Measurements from ENCODE around the gene SPATA25.
"Not testable (repeated sequence)": the region's sequence is repeated elsewhere in the genome, so short reads cannot be mapped to it uniquely, and the experiment has no call there.

Gene SPATA25

DNA sequence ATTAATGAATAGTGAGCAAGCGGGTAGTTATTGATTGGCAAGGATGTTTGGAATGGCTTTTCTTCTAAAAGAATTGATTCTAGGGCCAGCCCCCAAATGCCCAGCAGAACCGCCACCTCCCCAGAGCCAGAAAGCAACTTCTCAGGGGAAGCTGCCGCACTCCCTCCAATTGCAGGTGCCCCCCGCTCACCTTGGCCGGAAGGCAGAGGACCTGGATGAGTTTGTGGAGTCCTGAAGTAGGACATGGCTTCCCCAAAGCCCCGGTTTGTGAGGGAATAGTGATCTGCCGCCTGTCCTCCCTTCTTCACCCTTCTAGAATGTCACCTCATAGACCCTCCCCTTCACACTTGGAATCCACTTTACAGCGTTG lies at the start of gene SPATA25:
Gene SPATA25 (minus strand): TSS at position 277 of the 370 bp plus-strand sequence. CDS start 32 bp downstream, at position 245.
- DNase-seq: no peak

DNA sequence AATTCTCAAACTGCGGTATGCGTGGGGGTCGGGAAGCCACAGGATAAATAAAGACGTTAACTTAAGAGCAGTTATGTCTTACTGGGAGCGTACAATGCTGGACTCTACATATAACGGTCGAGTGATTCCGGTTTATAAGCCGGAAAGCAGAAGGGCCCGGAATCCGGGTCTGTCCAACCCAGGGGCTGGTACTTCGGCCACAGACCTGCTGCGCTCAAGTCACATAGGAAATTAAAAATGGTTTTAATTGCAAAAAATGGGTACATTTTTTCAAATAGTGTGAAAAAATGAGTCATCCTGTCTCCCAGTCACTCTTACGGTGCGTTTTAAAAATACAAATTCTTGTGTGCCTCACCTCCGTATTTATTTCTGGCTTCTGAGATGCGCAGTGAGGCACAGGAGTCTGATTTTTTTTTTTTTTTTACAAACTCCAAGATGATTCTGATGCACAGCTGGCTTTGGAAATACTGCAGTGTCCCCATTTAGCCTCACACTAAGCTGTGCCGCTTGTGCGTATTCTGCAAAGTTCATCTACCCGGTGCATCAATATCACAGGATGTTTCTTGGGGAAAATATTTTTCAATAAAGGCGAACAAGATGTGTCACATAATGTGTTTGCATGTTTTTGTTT lies 48.1 kb upstream of the SPATA25 start:
- no peak for DNase-seq

GRCh38 chr20:45934586-45935415 lies 47.4 kb upstream of the SPATA25 start, which contains the start of gene PCIF1:
TSS of gene PCIF1 (plus strand) at chr20:45934683. CDS start at chr20:45939000, 4,317 bp downstream.
- peak; percentile 95 for DNase-seq

DNA sequence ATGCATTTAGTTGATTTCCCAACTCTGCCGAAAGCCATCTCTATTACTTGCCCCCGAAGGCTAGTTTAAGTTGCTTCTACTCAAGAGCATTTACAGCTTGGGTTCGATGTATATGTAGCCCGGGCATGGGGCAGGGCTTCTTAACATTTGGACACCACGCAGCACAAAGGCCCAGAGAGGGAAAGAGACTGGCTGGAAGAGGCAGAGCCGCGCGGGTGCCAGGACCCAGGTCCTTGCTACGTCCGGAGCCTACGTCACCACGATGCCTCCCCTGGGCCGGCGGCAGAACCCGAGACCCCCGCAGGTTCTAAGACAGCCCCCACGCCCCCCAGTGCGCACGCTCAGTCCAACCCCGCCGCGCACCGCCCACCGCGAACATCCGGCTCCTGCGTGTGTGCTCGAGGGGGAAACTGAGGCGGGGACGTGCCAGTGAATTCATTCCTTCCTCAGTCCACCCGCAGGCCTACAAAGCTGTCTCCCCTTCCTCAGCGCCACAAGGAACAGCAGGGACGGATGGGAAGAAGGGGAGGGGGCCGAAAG lies 46.7 kb upstream of the SPATA25 start:
- DNase-seq: peak; percentile 78

DNA sequence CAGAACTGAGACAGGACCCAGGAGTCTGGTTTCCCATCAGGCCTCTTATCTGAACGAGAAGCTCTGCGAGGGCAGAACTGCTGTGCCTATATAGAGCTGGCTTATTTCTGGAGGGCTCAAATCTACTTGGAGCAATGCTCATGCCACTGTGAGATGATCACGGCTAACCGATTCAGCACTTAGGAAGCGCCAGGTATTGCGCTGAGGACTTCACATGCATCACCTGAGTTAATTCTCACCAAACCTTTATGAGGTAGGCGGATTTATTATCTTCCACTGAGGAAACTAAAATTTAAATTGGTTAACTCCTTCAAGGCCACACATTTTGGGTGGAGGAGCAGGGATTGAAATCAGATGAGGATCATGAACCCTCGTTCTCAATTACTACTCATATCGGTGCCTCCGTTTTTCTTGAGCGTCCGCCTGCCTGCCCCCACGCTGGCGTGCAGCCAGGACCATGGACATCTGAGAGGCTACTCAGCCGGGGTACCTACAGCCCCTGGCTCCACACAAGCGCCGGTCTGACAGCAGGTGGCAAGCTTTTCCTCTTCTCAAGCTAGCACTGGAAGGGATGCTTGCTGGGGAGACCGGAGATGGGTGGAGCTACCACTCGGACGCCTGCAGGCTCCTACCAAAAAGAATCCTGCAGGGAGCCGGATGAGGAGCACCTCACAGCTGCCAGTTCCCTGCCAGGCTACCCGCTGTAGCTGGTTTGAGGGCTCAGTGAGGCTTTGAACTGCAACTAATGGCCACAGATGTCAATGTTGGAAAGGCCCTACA lies 46.0 kb upstream of the SPATA25 start:
- DNase-seq: peak; percentile 93

- not testable (repeated sequence) for DNase-seq
Measured at GRCh38 chr20:45931680-45932079, 44.3 kb upstream of the SPATA25 start.

GRCh38 chr20:45927071-45927878 lies 39.9 kb upstream of the SPATA25 start:
- no peak for DNase-seq

DNA sequence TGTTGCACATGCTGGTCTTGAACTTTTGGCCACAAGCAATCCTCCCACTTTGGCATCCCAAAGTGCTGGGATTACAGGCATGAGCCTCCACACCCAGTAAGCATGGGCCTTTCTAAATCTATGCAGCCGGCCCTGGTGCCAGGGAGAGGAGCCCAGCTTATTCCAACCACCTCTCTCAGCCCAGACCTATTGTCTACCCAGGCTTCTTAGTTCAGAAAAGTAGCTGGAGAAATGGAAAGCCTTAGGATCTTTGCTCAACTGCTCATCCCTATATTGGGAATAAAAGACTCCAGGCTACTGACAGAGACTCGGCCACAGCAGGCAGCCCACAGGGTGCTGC lies 39.3 kb upstream of the SPATA25 start:
- no peak for DNase-seq

DNA sequence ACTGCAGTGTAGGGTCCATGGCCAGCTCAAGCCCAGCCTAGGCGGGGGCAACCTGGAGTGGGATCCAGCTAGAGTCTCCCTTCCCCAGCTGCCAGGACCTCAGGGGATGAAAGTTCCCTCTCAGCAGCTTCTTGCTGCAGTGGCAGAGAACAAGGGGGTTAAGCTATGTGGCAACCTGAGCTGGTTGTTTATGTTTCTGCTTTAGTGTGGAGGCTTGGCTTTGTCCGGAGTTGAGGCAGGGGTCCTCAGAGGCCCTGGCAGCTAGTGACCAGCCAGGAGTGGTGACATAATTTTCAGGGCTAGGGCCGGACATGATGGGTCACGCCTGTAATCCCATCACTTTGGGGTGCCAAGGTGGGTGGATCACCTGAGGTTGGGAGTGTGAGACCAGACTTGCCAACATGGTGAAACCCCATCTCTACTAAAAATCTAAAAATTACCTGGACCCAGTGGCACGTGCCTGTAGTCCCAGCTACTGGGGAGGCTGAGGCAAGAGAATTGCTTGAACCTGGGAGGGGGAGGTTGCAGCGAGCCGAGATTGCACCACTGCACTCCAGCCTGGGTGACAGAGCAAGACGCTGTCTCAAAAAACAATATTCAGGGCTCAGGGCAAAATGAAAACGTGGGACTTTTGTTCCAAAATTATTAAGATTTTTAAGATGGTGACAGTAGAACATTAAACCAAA lies 38.5 kb upstream of the SPATA25 start:
- DNase-seq: no peak

GRCh38 chr20:45924391-45925261 lies 37.2 kb upstream of the SPATA25 start:
- DNase-seq: no peak

DNA sequence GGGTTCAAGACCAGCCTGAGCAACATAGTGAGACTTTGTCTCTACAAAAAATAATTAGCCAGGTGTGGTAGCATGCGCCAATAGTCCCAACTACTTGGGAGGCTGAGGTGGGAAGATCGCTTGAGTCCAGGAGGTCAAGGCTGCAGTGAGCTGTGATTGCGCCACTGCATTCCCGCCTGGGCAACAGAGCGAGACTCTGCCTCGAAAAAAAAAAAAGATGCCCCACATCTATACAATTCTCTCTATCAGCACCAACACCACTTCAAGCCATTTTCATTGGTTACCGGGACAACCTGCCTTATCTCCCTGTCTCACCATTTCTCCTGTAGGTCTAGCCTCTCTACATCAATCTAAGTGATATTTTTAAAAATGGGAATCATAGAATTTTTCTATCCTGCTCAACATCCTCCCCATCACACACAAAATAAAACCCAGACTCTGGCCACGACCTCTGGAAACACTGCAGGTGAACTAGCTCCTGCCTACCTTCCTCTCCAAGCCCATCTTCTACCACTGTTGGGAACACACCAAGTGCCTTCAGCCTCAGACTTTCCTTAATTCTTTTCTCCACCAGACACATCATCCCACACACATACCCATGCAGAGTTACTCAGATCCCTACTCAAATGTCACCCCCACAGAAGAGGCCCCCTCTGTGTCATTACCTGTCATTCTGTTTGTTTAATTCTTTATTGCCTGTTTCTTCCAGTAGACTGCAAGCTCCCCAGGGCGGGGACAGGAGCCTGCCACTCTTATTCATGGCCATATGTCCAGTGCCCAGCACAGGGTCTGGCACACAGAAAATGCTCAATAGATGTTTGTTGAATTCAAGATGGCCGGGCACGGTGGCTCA lies 34.1 kb upstream of the SPATA25 start:
- no peak for DNase-seq

- DNase-seq: no peak
Measured at GRCh38 chr20:45920462-45921336, 33.3 kb upstream of the SPATA25 start.

DNA sequence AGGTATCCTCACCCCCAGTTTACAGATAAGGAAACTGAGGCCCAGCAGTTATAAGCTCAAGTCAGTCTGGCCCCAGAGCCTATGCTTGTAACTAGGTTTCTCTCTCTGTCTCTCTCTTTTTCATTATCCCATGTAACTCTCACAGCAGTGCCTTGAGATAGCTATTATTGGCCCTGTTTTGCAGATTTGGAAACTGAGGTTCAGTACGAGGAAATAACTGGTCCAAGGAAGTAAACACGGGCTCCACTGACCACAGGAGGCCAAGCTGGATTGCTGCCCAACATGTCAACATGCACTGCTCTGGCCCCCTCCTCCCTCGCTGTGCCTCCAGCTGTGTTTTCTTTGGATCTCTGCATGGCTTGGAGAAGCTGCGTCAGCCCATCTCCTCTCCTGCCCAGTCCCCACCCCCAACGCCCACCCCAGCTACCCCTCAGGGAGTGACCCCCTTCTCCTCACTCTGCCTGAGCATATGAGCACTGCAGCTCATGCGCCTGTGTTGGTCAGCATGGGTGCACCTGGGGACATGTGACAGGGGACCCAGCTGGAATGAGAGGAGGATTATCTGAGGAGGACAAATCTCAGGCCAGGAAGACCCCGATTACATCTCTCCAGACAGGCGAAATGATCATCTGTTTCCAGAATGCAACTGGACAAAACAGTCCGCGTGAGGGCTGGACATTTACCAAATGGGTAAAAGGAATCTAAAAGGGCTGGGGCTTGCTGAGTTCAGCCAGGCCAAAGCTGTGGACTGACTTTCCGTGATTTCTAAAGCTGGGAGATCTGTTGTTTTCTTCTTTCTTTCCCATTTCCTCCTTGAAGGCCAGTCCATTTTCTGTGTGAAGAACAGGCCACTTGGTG lies 32.3 kb upstream of the SPATA25 start:
- DNase-seq: peak; percentile 54

- DNase-seq: no peak
Measured at GRCh38 chr20:45918779-45919537, 31.5 kb upstream of the SPATA25 start.

DNA sequence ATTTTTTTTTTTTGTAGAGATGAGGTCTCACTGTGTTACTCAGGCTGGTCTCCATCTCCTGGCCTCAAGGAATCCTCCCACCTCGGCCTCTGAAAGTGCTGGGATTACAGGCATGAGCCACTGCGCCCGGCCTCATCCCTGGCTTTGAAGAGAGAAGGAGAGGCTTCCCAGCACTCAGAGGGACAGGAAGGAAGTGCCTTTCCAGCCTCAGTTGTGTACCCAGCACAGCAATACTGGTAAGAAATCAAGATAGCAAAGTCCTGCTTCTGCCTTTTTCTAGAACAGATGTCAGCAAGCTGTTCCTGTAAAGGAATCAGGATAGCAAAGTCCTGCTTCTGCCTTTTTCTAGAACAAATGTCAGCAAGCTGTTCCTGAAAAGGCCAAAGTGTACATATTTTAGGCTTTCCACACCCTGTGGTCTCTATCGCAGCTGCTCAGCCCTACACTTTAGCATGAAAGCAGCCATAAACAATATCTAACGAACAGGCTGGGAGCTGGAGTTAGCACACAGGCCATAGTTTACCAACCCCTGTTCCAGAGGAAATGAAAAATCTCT lies 30.8 kb upstream of the SPATA25 start:
- no peak for DNase-seq

DNA sequence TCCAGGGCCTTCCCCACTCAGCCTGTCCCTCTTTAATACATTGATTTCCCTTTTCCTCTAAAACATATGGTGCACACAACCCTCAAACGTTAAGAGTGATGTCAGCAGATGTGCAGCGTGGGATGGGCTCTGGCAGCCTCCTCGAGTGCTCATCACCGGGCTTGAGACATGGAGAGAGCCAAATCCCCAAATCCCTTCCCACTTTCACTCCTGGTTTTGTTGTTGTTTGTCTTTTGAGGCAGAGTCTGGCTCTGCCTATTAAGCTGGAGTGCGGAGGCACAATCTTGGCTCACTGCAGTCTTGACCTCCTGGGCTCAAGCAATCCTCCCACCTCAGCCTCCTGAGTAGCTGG lies 30.3 kb upstream of the SPATA25 start:
- no peak for DNase-seq

DNA sequence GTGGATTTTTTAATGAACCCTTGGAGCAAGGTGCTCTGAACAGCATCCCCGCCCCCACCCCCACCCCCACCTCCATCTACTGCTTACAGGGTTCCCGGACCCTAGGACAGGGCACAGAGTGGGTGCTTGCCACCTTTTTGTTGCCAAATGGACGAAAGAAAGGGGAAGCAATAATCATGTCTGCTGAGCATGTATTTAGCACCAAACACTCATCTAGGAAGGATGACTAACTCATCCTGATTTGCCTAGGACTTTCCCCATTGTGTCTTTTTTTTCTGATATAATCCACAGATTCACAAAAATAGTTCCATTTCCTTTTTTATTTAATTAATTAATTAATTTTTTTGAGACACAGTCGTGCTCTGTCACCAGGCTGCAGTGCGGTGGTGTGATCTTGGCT lies 25.7 kb upstream of the SPATA25 start:
- DNase-seq: no peak

All from NCI-H69 (cell line).